ENCODE data around the gene ACTL6B.

ACTL6B gene

DNA sequence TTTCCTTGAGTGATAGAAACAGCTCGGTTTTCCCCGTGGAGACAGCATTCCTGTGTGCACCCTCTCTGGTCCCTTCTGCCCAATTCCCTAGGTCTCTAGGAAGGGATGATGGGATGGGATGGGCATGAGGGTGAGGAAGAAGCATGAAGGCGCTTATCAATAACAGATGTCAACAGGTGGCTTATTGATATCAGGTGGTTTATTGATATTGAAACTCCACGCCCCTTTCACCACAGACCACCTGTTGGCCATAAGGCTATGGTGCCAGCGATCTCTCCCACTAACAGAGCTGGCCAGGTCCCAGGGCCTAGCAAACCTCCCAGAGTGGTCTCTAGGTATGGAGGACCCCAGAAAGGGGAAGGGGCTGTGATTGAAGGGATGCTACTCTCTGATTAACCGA lies 36.0 kb downstream of the ACTL6B start:
- TF ChIP-seq TEAD4 (IDR thresholded peaks at IDR 0.05) (no peak), TCF12 (IDR thresholded peaks at IDR 0.05; ENCODE audit: low read depth) (no peak), YY1 (IDR thresholded peaks at IDR 0.05; ENCODE audit: low read depth) (no peak)

DNA sequence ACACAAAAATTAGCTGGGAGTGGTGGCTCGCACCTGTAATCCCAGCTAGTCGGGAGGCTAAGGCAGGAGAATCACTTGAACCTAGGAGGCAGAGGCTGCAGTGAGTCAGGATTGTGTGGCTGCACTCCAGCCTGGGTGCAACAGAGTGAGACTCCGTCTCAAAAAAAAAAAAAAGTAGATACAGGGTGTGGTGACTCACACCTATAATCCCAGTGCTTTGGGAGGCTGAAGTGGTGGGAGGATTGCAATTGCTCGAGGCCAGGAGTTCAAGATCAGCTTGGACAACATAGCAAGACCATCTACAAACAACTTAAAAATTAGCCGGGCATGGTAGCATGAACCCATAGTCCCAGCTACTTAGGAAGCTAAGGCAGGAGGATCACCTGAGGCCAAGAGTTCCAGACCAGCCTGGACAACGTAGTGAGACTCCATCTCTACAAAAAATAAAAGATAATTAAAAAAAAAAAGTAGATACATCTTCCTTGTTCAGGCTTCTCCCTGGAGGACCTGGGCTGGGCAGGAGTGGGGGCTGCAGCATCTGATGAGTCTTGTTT lies 41.9 kb downstream of the ACTL6B start:
- TF ChIP-seq EP300 (IDR thresholded peaks at IDR 0.05; ENCODE audit: borderline replicate concordance) (no peak), TAF1 (IDR thresholded peaks at IDR 0.05; ENCODE audit: low read depth) (no peak), TEAD4 (IDR thresholded peaks at IDR 0.05) (no peak), YY1 (IDR thresholded peaks at IDR 0.05; ENCODE audit: low read depth) (no peak), NFIC (IDR thresholded peaks at IDR 0.05) (no peak), ZBTB7A (IDR thresholded peaks at IDR 0.05; ENCODE audit: low read depth) (no peak), CEBPB (IDR thresholded peaks at IDR 0.05) (no peak), RAD21 (IDR thresholded peaks at IDR 0.05; ENCODE audit: low read depth) (no peak), FOXM1 (IDR thresholded peaks at IDR 0.05; ENCODE audit: borderline replicate concordance, low read depth) (no peak), TCF12 (IDR thresholded peaks at IDR 0.05; ENCODE audit: low read depth) (no peak), EGR1 (IDR thresholded peaks at IDR 0.05) (no peak)
- TF ChIP-seq, protein P1, sequence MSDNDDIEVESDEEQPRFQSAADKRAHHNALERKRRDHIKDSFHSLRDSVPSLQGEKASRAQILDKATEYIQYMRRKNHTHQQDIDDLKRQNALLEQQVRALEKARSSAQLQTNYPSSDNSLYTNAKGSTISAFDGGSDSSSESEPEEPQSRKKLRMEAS (IDR thresholded peaks at IDR 0.05) = no peak
- TF ChIP-seq, protein P2, sequence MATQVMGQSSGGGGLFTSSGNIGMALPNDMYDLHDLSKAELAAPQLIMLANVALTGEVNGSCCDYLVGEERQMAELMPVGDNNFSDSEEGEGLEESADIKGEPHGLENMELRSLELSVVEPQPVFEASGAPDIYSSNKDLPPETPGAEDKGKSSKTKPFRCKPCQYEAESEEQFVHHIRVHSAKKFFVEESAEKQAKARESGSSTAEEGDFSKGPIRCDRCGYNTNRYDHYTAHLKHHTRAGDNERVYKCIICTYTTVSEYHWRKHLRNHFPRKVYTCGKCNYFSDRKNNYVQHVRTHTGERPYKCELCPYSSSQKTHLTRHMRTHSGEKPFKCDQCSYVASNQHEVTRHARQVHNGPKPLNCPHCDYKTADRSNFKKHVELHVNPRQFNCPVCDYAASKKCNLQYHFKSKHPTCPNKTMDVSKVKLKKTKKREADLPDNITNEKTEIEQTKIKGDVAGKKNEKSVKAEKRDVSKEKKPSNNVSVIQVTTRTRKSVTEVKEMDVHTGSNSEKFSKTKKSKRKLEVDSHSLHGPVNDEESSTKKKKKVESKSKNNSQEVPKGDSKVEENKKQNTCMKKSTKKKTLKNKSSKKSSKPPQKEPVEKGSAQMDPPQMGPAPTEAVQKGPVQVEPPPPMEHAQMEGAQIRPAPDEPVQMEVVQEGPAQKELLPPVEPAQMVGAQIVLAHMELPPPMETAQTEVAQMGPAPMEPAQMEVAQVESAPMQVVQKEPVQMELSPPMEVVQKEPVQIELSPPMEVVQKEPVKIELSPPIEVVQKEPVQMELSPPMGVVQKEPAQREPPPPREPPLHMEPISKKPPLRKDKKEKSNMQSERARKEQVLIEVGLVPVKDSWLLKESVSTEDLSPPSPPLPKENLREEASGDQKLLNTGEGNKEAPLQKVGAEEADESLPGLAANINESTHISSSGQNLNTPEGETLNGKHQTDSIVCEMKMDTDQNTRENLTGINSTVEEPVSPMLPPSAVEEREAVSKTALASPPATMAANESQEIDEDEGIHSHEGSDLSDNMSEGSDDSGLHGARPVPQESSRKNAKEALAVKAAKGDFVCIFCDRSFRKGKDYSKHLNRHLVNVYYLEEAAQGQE (IDR thresholded peaks at IDR 0.05; ENCODE audit: low read depth) = no peak
- TF ChIP-seq, protein P3, sequence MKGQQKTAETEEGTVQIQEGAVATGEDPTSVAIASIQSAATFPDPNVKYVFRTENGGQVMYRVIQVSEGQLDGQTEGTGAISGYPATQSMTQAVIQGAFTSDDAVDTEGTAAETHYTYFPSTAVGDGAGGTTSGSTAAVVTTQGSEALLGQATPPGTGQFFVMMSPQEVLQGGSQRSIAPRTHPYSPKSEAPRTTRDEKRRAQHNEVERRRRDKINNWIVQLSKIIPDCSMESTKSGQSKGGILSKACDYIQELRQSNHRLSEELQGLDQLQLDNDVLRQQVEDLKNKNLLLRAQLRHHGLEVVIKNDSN (IDR thresholded peaks at IDR 0.05) = no peak

DNA sequence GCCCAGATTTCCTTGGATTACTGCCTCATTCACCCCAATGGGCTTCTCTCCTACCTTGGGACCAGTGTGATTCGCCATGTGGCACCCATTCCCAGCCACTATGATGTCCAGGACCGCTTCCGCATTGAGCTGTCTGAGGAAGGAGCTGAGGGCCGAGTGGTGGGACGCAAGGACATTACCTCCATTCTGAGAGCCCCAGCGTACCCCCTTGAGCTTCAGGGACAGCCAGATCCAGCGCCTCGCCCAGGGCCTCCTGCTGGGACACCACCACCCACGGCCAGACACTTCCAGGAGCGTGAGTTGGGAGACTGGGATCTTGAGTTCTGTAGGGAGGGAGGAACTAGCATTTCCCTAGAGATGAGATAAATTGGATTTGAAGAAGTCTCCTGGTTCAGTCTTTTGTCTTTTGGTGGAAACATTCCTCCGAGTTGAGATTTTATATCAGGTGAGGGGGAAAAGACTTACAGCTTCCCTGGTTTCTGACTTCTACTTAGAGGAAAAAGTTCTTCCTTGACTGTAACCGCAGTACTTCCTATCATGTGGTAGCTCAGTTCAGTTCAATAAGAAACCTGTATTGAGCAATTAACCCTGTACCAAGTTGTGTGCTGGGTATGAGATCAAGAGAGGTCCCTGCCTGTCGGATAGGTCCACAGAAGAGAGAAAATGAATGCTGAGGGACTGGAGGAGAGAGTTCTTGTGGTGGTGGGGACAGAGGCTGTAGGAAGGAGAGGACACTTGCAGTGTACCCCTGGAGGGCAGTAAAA lies 42.7 kb downstream of the ACTL6B start:
- TF ChIP-seq, protein P2 (IDR thresholded peaks at IDR 0.05; ENCODE audit: low read depth) = no peak
- TF ChIP-seq CREB1 (IDR thresholded peaks at IDR 0.05; ENCODE audit: low read depth) (no peak), ZBTB7A (IDR thresholded peaks at IDR 0.05; ENCODE audit: low read depth) (no peak), CEBPB (IDR thresholded peaks at IDR 0.05) (no peak), TAF1 (IDR thresholded peaks at IDR 0.05; ENCODE audit: low read depth) (no peak), FOXM1 (IDR thresholded peaks at IDR 0.05; ENCODE audit: borderline replicate concordance, low read depth) (no peak), RAD21 (IDR thresholded peaks at IDR 0.05; ENCODE audit: low read depth) (no peak)
- TF ChIP-seq, protein P1 (IDR thresholded peaks at IDR 0.05) = no peak

DNA sequence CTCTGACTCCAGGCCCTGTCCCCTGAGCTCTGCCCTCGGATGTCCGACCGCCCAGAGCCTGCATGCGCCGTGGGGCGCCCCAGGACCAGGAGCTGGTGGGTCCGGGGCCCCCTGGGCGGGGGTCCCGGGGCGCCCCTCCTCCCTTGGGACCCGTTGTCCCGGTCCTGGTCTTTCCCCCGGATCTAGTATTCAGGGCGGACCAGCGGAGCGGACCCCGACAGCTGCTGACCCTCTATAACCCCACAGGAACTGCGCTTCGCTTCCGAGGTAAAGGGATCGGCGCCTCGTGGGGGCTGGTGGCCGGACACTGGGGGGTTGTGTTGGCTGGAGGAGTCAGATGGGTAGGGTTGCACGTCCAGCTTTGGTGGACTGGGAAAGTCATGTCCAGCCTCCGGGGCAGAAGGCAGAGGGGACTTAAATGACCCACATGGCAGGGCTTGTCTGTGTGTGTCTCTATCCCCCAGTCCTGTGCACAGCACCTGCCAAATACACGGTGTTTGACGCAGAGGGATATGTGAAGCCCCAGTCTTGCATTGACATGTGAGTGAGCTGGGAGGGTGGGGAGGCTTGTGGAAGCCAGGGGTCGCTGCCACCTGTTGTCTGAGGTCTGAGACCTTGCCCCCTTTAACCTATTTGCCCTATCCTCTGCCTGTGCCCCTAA lies 43.4 kb downstream of the ACTL6B start:
- TF ChIP-seq RAD21 (IDR thresholded peaks at IDR 0.05; ENCODE audit: low read depth) (no peak), EGR1 (IDR thresholded peaks at IDR 0.05) (no peak), TAF1 (IDR thresholded peaks at IDR 0.05; ENCODE audit: low read depth) (no peak), ZBTB7A (IDR thresholded peaks at IDR 0.05; ENCODE audit: low read depth) (no peak; the same call in 1 of the 2 replicates), EP300 (IDR thresholded peaks at IDR 0.05; ENCODE audit: borderline replicate concordance) (no peak), CEBPB (IDR thresholded peaks at IDR 0.05) (no peak), TCF12 (IDR thresholded peaks at IDR 0.05; ENCODE audit: low read depth) (no peak), FOXM1 (IDR thresholded peaks at IDR 0.05; ENCODE audit: borderline replicate concordance, low read depth) (no peak), TEAD4 (IDR thresholded peaks at IDR 0.05) (no peak), CREB1 (IDR thresholded peaks at IDR 0.05; ENCODE audit: low read depth) (no peak), NFIC (IDR thresholded peaks at IDR 0.05) (no peak), YY1 (IDR thresholded peaks at IDR 0.05; ENCODE audit: low read depth) (no peak)
- TF ChIP-seq, protein P2 (IDR thresholded peaks at IDR 0.05; ENCODE audit: low read depth) = no peak
- TF ChIP-seq, protein P3 (IDR thresholded peaks at IDR 0.05) = no peak
- TF ChIP-seq, protein P1 (IDR thresholded peaks at IDR 0.05) = no peak

Data from Ishikawa (cell line).